ENCODE measurements around the gene MTCL1. TPM values are rescaled to one million over a fixed set of nuclear protein-coding genes. Genes with fewer than 3 reads are reported as not detected.
A peak's percentile ranks its signal among the peaks of the same experiment; 100 is the strongest.

MTCL1 gene
- total RNA-seq, 1 donor from 2014 or later: 3.1 TPM

DNA sequence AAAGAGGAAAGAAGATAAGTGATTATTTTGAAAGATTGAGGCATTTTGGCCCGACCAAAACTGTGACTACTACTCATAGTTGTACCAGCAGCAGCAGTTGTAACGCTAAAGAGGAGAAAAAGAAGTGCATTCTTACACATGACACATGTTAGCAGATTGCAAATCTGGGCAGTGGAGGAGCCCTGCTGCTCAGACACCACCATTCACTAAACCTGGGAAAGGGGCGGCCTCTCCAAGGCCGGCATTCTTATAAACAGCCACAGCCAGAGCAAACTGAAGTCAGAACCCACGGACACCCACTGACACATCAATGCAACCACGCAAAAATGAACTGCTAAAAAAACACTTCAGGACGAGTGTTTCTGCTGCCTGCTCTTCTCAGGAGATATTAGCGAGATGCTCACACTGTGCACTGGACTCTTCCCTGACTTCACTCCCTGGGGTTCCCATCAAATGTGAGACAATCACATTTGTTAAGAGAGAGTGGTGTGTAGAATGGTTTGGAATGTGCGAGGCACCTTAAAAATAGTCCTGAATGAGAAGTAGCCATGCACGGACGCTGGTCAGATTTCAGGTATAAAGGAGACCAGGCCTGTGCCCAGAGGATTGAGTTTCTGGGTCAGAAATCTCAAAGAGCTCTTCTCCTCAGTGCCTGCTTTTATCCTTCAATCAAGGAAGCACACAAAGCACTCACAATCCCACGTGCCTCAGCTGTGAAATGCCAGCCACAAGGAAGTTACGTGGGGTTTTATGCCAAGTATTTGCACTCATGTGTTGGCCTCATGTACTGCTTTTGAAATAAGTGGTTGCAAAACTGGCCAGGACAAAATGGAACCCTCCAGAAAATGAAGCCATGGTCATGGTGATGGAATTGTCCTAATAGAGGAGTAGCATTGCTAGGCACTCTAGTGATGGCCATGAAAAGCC, 83.4 kb downstream of the MTCL1 start:
- DNase-seq (ENCODE audit: low read depth in 2 of 2): no peak

DNA sequence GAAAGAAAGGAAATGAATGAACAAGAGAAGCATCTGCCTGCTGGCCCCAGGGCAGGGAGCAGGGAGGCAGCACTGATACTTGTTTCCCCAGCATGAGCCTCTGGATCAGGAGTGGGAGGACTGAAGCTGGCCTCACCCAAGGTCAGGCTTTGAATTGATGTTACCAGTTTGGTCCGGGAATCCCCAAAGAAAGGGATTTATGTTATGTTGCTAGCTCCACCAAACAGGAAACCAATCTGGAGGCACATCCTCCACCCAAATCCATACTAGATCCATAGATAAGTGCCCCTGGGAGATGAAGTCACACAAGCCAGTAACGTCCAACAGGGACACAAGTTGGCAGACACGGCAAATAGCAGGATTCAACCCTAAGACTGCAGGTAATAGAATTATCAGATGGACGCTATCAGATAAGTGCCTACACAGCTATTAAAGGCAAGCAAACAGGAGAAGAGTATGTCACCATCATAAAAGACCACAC, 85.9 kb downstream of the MTCL1 start:
- peak; percentile 52 to 77 for DNase-seq (ENCODE audit: low read depth in 2 of 2)

DNA sequence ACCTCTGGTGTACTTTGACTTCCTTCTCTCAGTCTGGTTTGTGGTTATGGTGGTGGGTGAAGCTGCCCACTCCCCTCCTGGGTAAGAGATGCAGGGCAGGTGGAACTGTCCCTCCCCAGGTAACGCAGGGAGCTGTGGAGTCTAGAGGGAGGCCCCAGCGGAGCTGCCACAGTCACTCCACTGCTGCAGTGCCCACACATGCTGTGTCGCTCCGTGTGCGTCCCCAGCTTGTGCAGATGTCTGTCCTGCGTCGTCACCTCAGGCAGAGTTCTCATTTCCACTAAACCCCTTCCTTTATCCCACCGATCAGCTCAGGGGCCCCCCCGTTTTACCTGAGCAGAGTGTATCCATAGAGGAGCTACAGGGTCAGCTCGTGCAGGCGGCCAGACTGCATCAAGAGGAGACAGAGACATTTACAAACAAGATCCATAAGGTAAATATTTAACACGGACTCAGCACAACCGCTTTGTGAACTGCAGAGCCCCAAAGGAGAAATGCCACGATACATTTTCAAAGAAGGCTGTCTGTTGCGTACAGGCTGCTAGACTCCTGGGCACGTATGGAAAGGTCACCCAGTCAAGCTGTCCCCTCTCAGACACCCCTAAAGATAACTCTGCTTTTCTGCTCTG, 87.4 kb downstream of the MTCL1 start:
- no peak for DNase-seq (ENCODE audit: low read depth in 2 of 2)

DNA sequence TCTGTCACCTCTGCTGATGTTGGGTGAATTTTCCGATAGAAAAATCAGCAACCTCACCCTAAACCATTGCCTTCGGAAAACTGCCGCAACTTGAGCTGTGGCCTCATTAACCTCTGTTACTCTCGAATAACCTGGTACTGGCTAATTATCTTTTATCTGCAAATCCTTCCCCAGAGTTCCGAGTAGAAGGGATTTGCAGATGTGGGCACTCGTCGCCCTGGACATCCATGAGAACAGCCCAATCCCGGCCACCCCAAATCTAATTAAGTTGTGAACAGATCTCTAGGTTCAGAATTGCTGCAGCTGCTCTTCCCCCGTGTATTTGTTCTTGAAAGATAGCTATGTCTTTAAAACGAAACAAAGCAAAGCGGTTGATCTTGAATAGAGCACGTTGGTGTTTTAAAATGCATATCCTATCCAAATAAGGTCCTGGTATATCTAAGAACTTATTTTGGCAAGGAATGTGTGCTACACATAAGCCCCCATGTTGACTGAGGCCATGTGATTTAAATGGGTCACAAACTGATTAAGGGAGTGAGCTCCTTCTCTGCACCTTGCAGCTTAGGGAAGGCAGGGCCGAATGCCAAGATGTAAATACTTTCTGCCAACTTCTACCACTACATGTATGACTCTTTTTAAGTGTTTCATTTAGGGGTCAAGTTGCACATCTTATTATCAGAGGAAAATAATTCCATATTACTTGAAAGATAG, 88.2 kb downstream of the MTCL1 start:
- no peak for DNase-seq (ENCODE audit: low read depth in 2 of 2)

DNA sequence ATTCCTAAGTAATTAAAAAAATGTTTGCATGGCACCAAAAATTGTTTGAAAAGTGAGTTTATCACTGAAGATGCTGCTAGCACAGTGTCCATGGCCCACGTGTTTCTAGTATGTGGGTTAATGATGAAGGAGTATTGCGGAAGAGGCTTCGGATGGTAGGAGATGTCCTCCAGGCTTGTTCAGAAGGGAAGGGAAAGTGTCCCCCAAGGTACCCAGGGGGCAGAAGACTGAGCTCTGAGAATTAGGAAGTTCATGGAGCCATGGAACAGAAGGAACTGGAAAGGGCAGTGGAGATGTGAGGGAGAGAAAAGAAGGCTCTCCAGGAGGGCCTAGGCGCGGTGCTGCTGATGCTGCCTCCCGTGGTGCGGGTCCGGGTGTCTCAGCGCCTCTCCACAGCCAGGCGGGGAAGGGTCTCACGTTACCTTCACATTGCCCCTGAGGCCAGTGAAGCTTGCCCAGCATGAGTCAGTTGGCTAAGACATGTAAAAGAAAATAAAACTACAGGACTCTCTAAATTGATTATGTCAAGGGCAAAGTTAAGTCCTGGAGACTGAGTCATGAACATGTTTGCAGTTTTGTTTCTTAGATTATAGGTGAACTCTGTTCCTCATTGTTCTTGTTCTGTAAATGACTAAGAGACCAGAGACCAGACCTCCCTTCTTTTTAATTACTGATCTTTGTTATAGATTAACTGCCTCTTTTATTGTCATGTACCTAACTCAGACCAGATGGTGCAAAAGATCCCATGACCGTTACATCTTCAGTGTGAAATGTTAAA, 89.0 kb downstream of the MTCL1 start:
- DNase-seq (ENCODE audit: low read depth in 2 of 2): peak in 1 of 2 donors; percentile 56

DNA sequence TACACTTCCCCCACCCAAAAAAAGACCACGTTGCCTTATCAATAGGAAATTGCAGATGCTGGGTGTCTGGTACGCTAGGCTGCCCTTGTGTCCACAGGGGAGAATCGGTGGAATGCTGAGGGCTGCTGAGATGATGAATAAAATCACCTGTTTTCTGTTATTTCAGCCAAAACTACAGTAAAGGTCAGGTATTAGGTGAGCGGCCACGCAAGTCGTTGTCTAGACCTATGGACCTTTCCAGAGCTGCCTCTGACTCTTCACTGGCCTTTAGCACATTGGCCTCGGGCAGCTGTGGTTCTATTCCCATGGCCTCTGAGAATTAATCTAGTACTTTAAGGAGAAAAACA, 89.6 kb downstream of the MTCL1 start:
- no peak for DNase-seq (ENCODE audit: low read depth in 2 of 2)

DNA sequence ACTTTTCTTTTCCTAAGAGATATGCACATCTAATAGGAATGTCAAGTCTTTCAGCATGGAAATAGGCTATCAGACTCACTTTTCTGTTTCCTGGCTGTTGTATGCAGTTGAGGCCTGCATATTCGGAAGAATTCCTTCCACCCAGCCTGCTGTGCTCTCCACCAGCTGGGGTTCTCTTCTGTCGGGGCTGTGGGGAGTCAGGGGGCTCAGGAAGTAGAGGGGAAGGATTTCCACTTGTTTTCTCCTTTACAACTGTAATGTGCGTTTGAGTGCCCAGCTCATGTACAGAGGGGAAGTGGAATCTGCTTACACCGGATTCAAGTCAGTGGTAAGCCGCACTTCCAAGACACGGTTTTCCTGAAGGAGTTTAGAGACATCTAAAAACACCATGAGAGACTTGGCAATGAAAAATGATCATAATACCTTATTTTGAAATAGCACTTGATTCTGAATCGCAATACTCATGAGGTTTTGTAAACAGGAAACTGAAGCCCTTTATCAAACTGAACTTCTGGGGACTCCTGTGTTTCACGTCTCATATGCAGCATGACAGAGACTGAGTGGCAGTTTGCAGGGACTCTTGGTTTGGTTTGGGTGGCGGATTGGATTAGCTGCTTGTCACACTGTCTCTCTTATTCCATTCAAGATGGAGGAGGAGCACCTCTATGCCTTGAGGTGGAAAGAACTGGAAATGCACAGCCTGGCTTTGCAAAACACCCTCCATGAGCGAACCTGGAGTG, 90.4 kb downstream of the MTCL1 start:
- peak in 1 of 2 donors; percentile 41 for DNase-seq (ENCODE audit: low read depth in 2 of 2)

DNA sequence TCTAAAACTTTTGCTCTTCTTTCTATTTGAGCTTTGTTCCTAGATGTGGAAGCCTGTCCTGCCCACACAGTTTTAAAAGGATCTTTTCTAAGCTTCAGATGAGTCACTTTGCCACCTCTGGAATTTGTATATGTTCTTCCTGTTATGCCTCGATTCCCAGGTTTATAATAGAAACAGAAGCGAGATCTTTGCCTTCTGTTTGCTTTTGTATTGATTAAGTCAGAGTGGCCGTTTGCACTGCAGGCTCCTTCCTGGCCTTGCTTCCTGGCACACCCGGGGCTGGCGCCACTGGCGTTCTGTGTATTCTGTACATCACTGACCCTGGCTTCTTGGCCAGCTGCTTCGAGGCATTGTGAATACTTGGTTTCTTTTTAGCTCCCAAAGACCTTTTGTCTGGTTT, 91.8 kb downstream of the MTCL1 start:
- DNase-seq (ENCODE audit: low read depth in 2 of 2): peak in 1 of 2 donors; percentile 68

DNA sequence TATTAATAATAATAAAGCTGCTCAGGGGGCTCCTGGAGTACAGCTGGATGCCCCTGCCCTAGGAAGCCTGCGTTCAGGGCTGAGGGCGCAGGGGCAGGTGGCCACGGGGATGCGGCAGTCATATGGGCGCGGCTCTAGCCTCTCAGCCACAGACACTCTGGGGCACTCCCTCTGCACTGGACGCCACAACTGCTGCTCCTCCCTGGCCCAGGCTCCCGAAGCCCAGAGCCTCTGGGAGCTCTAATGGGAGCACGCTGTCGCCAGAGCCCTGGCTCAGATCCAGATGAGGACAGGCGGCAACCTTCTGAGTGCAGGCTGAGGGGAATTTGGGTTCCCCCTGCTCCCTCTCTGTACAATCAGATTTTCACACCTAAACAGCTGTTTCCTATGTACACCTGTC, 93.6 kb downstream of the MTCL1 start:
- DNase-seq (ENCODE audit: low read depth in 2 of 2): no peak

DNA sequence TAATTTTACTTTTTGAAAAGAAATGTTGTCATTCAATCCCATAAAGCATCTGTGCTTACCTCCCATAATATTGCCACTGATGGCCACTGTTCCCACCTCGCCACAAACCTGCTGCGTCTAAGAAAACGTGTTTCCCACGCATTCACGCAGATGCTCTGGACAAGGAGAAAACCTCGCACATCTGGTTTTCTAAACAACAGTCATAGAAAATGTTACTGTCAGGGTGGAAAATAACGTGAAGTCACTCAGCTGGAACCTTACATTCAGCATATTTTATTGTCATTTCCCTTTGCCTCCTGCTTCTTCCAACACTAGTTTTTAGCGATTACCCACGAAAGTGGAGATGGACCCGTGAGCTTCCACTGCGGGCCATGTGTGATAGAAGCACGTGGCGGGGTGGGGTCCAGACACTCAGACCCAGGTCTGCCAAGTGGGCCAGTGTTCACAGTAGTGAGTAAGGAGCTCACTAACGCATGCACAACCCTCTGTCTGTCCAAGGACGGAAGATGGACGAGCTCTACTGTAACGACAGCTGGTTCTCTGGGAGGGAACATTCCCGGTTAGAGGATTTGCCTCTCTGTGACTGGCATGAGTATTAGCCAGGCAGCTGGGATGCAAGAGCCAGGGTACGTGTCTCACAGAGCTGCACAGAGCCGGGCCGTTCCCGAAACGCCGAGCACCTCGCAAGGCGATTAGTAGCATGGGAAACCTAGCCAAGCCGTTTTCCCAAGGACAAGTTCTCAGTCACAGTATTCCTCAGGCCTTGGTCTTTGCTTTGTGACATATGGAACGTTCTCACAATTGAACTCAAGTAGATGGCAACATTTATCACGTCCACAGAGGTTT, 94.5 kb downstream of the MTCL1 start:
- no peak for DNase-seq (ENCODE audit: low read depth in 2 of 2)

DNA sequence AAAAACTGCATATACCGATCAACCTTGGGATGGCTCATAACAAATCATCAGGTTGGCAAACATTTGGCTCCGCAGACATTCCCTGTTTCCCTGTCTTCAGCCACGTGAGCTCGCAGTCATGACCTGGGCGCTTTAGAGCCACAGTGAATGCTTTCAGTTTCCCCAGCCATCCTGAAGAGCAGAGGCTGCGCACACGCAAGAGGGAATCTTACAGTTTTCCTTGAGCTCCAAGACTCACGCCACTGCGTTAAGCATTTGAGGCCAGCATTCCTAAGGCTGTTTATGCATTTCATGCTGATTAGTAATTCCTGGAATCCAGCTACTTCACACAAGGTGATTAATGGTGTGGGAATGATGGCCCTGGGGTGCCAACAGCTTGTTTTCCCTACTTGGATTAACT, 95.1 kb downstream of the MTCL1 start:
- peak in 1 of 2 donors; percentile 85 for DNase-seq (ENCODE audit: low read depth in 2 of 2)

DNA sequence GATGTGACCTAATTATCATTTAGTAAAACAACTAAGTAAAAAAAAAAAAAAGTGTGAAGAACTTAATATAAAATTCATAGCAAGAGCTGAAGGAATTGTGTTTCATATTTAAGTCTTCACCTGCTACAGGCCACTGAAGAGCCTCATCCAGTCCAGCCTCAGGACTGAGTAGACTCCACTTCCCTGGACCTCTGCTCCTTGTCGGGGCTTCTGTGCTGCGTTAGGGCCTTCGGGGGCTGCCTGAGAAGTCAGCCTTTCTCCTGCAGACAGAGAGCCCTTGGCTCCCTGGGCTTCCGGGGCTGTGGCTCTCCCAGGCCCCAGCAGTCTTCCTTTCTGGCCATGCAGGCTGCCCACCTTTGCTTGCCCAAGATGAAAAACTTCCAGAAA, 95.5 kb downstream of the MTCL1 start:
- no peak for DNase-seq (ENCODE audit: low read depth in 2 of 2)

DNA sequence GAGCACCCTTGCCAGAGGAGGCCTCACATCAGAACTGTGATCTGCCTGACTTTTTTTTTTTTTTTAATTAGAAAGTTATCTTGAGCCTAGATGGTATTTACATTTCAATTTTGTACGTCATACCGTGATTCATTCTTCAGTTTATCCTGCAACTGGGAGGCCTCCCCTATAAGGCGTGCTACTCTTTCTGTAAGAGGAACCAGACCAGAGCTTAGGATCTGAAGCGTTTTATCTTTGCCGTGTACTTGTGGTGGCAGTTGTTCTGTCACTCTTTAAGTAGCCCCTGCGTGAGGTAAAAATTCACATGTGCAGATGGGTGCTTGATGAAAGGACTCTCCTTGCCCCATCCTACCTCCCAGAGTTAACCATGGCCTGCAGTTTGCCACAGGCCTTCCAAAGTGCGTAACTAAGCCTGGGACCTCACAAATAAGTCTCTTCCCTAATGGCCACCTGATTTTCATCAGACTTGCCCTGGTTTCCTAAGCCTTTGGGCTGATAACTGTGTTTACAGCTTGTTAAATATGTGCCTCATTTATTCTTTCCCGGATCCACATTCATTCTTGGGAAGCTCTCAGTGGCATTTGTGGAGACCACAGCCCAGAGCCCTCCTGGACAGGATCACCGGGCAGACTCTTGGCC, 96.0 kb downstream of the MTCL1 start:
- DNase-seq (ENCODE audit: low read depth in 2 of 2): peak in 1 of 2 donors; percentile 41

DNA sequence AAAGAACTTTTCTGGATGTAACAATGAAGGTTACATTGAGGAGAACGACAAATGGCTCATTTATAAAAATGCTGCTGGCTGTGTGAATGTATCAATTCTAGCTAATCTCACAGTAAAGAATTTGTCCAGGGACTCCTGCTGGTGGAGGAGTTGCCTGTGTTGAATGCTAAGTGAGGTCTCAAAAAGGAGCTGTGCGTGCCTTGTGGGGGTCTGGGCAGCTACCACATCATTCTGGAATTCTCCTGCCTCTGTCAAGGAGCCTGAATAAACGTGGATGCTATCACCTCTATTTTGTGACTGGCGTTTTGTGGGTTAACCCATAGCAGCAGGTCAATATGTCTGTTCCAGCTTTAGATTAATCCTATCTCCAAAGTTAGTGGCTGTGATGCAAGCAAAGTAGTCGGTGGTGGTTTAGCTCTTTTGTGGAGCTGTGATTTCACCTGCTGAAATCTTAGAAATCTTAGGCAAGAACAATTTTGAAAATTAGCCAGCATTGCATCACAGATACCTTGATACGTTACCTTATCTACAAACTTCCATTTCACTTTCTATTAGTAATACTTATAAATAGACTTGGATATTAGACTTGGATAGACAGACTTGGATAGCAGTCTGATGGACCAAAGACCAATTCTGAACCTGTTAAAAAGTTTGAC, 96.8 kb downstream of the MTCL1 start:
- DNase-seq (ENCODE audit: low read depth in 2 of 2): no peak

DNA sequence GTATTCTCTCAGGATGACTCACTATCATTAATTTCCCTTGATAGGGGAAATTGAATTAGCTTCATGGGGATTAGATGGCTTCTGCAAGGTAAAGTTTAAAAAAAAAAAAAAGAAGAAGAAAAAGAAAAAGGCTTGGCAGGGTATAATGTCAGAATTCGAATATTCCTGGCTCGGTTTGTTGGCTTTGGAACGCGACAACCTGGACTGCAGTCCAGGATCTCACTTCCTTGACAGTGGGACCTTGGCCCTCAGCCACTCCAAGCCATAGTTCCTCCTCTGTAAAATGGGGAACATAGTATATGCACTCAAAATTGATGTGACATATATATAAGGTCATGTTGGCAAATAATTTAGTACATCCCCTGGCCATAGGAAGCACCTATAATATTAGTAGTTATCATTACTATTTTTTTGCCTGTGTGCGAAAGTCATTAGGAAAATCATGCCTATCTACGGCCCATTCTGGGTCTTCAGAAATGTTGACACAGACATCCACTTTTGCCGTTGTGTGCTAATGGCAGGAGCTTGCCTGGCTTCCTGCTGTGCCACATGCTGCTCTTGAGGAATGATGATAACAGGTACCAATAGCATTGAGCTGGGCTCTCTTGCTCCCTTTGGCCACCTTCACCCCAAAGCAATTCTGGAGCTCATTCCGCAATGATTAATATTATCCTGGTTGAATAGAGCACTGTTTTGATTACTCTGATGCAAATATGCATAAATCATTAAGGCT, 97.9 kb downstream of the MTCL1 start:
- DNase-seq (ENCODE audit: low read depth in 2 of 2): no peak

DNA sequence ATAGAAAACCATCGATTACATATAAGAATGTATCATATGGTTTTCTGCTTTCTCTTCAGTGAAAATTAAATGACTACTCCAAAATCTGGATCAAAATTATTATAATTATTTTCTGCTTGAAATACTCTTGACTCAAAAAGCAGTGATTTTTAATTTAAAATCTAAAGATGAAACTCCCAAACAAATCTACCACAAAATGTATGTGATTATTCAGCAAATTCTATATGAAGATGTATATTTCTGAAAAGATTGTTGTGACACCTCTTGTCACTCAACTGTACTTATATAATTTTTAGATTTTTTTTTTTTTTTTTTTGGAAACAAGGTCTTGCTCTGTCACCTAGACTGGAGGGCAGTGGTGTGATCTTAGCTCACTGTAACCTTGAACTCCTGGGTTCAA, 98.6 kb downstream of the MTCL1 start:
- DNase-seq (ENCODE audit: low read depth in 2 of 2): no peak

DNA sequence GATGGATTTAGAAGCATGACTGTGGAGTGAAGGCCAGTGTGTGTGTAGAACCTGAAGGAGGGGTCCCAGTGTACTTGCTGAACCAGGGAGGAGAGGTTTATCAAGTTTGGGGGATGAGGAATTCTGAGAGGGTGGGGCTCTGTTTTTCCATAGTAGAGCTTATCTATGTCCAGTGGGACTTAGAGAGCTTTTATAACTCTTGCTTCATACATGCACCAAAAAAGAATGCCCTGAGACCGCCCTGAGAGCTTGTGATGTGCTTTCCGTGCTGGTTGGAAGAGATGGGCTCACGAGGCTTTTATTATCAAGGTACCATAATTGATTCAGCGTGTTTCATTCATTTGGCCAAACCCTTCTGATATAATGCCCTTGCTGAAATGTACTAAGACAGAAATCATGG, 100.2 kb downstream of the MTCL1 start:
- DNase-seq (ENCODE audit: low read depth in 2 of 2): no peak
